Hepatocyte (in vitro differentiated cells): ENCODE measurements around the gene MLC1.

Source experiments
- EZH2 ChIP-seq: fragments of 200-600 bp; sonication (generic); IDR thresholded peaks from 2 replicates; pipeline ENCODE4 v1.6.1; 2016; ENCODE audit warnings: antibody characterized with exemption, mild to moderate bottlenecking, borderline replicate concordance
- EZH2phosphoT487 ChIP-seq: fragments of 200-600 bp; sonication (generic); IDR thresholded peaks from one replicate; pipeline ENCODE4 v1.6.1; 2018; ENCODE audit warnings: antibody characterized with exemption, mild to moderate bottlenecking, low read depth, moderate library complexity; ENCODE audit not compliant: unreplicated experiment, severe bottlenecking
- TF ChIP-seq, protein P1 (sequence below): fragments of 200-600 bp; sonication (generic); IDR thresholded peaks from 2 replicates; pipeline ENCODE4 v1.5.1; 2016; ENCODE audit warnings: antibody characterized with exemption, mild to moderate bottlenecking; ENCODE audit not compliant: poor library complexity

DNA sequence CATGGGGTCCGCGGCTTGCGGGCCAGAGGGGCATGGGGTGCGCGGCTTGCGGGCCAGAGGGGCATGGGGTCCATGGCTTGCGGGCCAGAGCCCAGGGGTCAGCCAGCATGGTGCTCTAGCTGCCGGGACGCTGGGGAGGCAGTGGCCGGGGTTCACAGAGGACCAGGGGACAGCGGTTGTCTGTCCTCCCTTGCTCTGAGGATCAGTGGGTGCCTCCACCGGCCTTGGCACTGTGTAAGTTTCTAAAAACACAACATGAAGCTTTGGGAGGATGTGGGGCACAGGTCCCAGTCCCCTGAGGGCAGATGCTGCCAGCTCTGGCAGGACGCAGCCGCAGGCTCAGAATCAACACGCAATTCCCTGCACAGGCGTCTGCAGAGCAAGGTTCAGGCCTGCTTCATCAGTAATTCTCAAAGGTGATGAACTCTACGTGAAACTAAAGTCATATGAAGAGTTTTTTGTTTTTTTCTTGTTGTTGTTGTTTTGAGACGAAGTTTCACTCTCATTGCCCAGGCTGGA, 3.0 kb downstream of the MLC1 start:
- TF ChIP-seq, protein P1, sequence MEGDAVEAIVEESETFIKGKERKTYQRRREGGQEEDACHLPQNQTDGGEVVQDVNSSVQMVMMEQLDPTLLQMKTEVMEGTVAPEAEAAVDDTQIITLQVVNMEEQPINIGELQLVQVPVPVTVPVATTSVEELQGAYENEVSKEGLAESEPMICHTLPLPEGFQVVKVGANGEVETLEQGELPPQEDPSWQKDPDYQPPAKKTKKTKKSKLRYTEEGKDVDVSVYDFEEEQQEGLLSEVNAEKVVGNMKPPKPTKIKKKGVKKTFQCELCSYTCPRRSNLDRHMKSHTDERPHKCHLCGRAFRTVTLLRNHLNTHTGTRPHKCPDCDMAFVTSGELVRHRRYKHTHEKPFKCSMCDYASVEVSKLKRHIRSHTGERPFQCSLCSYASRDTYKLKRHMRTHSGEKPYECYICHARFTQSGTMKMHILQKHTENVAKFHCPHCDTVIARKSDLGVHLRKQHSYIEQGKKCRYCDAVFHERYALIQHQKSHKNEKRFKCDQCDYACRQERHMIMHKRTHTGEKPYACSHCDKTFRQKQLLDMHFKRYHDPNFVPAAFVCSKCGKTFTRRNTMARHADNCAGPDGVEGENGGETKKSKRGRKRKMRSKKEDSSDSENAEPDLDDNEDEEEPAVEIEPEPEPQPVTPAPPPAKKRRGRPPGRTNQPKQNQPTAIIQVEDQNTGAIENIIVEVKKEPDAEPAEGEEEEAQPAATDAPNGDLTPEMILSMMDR, result no peak
- TF ChIP-seq EZH2 (no peak), EZH2phosphoT487 (no peak)
